Globus pallidus (tissue), 1 donor: ENCODE results near the gene MBLAC1.
"Not testable (repeated sequence)": the region's sequence is repeated elsewhere in the genome, so short reads cannot be mapped to it uniquely, and the experiment has no call there.

Experiments
- DNase-seq: peaks from one replicate; pipeline ENCODE4 v3.0.0-alpha.2; 2015; ENCODE audit warnings: low spot score

MBLAC1 gene

DNA sequence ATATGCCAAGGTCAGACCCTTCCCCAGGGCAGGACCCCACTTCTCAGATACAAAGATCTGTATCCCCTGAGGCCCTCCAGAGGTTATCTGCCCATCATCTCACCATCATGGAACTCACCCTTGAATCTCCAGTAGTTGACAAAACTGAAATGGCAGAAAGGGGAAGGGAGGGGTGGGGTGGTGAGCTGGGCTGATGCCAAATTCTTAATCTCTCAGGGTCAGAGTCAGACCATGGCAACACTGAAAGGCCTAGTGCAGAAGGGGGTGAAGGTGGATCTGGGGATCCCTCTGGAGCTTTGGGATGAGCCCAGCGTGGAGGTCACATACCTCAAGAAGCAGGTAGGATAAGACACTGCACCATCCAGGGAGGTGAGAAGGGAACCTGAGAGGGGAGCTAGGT is 4.2 kb upstream of the MBLAC1 start:
- no peak for DNase-seq

DNA sequence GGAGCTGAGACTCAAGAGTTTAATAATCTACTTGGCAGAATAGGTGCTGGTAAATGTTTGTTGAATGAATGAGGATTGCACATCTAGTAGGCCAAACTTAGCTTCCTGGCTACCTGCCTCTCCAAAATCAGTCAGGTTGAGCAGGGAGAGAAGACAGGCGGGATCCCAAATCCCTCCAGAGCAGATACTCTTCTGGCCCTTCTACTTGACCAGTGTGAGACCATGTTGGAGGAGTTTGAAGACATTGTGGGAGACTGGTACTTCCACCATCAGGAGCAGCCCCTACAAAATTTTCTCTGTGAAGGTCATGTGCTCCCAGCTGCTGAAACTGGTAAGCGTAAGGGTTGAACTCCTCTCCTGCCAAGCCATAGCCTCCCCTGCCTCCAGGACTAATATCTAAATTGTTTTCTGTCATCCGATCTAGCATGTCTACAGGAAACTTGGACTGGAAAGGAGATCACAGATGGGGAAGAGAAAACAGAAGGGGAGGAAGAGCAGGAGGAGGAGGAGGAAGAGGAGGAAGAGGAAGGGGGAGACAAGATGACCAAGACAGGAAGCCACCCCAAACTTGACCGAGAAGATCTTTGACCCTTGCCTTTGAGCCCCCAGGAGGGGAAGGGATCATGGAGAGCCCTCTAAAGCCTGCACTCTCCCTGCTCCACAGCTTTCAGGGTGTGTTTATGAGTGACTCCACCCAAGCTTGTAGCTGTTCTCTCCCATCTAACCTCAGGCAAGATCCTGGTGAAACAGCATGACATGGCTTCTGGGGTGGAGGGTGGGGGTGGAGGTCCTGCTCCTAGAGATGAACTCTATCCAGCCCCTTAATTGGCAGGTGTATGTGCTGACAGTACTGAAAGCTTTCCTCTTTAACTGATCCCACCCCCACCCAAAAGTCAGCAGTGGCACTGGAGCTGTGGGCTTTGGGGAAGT is 2.2 kb upstream of the MBLAC1 start:
- no peak for DNase-seq

DNA sequence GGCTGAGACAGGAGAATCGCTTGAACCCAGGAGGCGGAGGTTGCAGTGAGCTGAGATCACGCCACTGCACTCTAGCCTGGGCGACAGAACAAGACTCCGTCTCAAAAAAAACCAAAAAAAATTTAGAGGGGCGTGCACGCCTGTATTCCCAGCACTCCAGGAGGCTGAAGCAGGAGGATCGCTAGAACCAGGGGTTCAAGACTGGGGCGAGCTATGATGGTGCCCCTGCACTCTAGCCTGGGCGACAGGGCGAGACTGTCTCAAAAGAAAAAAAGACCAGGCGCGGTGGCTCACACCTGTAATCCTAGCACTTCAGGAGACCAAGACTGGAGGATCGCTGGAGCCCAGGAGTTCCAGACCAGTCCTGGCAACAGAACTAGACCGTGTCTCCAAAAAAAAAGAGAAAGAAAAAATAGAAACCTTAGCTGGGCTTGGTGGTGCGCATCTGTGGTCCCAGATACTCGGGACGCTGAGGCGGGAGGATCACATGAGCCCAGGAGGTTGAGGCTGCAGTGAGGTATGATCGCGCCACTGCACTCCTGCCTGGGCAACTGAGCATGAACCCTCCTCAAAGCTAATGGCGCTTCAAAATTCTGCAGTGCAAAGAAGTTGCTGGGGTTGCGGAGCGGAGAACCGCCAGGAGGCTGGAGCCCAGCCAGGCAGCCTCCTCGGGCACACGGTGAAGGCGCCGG is 382 bp upstream of the MBLAC1 start:
- DNase-seq, result no peak

DNA sequence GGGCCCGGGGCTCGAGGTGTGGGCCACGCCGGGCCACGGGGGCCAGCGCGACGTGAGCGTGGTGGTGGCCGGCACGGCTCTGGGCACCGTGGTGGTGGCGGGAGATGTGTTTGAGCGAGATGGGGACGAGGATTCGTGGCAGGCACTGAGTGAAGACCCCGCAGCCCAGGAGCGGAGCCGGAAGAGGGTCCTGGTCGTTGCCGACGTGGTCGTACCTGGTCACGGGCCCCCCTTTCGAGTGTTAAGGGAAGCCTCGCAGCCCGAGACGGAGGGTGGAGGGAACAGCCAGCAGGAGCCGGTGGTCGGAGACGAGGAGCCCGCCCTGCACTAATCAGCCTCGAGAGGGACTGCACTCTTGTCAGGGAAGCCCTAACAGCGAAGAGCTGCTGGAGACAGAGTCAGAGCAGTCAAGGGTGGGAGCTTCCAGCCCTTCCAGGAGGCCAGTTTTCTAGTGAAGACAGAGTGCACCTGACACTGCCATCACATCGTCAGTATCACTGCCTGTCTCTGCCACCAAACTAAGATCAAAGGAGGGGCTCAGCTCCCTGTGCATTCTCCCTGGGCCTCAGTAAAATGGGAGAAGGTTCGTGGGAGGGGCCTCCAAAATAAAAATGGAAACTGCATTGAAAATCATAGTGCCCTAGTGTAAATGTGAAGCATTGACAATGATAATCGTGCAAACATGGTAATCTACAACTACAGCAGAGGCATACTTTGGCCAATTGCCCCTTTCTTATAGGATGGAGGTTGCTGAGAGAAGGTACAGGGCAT is 1.3 kb downstream of the MBLAC1 start:
- DNase-seq, result no peak

DNA sequence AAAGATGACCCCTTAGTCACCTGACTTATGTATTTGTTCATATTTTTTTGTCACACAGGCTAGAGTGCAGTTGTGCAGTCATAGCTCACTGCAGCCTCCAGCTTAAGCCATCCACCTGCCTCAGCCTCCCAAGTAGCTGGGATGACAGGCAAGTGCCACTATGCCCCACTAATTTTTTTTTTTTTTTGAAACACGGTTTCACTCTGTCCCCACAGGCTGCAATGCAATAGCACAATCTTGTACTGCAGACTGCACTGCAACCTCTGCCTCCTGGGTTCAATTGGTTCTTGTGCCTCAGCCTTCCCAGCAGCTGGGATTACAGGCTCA is 1.8 kb downstream of the MBLAC1 start:
- DNase-seq, result no peak

DNA sequence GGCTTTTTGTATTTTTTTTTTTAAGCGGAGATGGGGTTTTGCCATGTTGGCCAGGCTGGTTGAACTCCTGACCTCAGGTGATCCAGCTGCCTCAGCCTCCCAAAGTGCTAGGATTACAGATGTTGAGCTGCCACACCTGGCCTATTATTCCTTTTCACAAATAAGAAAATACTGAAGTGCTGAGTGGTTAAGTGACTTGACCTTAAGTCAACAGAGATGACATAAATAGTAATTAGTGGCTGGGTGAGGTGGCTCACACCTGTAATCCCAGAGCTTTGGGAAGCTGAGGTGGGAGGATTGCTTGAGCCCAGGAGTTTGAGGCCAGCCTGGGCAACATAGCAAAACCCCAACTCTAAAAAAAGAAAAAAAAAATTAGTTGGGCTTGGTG is 3.4 kb downstream of the MBLAC1 start:
- not testable (repeated sequence) for DNase-seq

DNA sequence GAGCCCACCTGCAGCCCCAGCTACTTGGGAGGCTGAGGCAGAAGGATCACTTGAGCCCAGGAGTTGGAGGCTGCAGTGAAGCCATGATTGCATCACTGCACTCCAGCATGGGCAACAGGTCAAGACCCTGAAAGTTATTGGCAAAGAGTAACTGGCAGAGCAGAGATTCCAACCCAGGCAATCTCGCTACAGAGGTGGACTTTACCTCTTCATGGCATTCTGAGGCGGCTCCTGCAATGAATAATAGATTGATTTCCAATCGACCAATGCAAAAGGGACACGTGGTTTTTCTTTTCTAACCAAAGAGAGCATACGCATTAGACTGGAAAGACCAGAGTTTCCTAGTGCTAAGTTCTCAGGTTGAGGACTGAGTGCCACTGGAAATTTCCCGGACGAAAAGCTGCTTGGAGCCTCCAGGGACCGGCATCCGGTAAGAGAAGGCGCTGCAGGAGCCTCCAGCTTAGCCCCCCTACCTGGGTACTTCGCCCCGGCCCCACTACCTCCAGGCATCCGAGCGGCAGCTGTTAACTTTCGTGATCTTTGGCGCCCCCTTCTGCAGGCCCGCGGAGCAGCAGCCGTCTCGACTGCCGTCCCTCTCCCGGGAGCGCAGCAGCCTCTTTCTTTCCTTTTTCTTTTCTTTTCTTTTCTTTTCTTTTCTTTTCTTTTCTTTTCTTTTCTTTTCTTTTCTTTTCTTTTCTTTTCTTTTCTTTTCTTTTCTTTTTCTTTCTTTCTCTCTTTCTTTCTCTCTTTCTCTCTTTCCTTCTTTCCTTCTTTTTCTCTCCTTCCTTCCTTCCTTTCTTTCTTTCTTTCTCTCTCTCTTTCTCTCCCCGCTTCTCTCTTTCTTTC is 4.1 kb downstream of the MBLAC1 start:
- DNase-seq, result no peak

DNA sequence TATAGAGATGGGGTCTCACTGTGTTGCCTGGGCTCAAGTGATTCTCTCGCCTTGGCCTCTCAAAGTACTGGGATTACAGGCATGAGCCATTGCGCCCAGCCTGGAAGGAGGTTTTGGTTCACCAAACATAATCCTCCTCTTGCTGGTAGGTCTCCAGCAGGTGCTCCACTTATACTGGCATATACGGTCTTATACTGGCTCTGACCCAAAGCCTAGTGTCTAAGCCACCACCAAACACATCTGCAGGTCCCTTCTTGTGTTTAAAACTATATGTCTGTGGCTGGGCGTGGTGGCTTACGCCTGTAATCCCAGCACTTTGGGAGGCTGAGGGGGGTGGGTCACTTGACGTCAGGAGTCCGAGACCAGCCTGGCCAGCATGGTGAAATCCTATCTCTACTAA is 5.4 kb downstream of the MBLAC1 start:
- no peak for DNase-seq

DNA sequence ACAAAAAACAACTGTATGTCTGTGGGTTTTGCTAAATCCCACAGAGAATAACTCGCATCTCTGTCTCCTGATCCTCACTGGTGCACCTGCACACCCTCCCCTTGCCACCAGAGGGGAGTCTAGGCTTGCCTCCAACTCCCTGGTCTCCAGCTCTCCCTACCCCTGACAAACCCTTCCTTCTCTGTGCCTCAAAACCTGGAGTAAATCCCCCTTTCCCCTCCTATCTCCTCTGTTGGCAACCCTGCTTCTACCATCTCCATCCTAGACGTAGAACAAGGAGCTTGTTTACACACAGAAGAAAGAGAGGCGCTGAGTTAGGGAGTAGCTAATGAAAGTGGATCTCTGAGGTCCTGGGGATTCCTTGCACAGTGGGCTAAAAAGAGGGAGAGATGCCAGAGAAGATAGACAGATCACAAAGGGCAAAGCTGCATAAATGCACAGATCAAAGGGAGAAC is 6.0 kb downstream of the MBLAC1 start:
- DNase-seq, result peak; percentile 51

DNA sequence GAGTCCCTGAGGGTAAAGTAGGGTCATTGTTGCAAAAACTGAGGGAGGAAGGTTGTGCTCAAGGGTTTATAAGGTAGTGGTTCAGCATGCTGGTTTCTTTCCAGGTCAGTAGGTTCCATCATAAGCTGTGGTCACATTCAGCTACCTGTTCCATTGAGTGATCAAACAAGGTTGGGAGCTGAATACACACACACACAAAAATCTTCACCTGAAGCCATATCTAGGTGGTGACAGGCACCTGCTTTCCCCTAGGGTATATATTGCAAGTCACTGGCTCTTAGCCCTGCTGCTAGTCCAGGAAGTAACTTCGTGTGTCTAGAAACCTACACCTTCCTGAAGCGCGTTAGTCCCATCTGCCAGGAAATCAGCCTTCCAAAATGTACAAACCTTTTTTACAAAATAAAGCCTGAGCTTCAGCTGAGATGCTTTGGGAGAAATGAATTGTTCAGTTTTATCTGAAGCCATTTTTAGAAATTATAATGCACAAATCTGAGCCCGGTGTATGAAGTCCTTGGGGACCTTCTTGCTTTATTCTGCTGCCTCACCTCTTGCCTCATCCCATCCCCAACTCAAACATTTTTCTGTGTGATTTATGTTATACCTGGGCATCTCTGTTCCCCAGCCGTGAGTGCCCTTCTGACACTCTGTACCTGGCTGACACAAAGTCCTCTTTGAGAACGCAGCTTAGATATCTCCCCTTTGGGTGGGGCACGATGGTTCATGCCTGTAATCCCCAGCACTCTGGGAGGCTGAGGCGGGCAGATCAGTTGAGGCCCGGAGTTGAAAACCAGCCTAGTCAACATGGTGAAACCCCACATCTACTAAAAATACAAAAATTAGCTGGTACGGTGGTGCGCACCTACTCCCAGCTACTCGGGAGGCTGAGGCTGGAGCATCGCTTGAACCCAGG is 11.3 kb downstream of the MBLAC1 start:
- DNase-seq, result no peak

DNA sequence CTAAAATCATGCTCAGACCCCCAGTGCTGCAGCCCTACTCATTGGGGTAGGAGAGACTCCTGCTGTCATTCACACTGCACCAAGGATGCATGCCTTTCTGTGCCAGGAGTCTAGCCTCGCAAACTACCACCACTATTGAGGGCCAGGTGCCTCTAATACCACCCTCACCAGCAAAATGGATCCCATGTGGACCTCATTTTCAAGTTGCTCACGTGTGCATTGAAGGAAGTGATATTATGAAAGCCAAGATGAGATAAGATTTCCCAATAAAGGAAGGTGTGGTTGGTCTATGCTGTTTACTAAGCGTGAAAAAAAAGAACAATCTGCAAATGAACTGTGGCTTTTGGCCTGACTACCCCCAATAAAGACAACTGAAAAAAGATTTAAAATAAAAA is 14.8 kb downstream of the MBLAC1 start:
- no peak for DNase-seq

DNA sequence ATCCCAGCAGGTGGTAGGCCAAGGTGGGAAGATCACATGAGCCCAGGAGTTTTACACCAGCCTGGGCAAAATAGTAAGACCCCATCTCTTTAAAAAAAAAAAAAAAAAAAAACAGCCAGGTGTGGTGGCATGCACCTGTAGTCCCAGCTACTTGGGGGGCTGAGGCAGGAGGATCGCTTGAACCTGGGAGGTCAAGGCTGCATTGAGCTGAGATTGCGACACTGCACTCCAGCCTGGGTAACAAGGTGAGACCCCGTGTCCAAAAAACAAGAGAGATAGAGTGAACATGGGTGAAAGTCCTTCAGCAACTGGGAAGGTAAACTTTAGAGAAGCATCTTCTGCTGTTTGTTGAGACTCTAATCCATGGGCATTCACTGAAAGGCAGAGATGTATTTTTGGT is 15.7 kb downstream of the MBLAC1 start:
- DNase-seq, result no peak

DNA sequence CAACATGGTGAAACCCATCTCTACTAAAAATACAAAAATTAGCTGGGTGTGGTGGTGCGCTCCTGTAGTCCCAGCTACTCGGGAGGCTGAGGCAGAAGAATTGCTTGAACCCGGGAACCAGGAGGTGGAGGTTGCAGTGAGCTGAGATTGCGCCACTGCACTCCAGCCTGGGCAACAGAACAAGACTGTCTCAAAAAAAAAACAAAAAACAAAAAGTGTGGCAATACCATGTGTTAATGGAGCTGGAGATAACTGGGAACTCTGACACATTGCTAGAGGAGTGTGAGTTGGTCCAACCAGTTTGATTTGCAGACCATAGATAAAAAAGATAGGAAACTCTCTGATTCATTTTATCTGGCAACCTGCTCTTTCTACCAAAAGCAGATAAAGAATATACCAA is 19.6 kb downstream of the MBLAC1 start:
- not testable (repeated sequence) for DNase-seq

DNA sequence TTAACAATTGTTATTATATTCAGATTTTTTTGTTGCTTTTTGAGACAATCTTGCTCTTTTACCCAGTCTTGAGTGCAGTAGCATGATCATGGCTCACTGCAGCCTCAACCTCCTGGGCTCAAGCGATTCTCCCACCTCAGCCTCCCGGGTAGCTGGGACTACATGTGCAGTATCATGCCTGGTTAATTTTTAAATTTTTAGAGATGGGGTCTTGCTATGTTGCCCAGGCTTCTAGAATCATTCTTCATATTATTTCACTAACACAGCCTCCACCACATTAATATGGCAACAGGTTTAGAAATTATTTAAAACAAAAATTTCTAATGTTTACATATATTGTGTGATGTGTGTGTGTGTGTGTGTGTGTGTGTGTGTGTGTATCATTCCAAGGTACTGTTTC is 20.5 kb downstream of the MBLAC1 start:
- DNase-seq, result no peak

DNA sequence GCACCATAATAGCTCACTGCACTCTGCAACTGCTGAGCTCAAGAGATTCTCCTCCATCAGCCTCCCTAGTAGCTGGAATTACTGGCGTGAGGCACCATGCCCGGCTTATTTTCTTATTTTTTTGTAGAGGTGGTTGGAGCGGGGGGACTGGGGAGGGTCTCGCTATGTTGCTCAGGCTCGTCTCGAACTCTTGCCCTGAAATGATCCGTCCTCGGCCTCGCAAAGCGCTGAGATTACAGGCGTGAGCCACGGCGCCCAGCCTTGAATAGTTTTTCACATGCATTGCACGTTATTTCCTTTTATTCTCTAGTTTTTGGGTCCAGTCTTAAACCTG is 21.4 kb downstream of the MBLAC1 start:
- DNase-seq, result no peak

DNA sequence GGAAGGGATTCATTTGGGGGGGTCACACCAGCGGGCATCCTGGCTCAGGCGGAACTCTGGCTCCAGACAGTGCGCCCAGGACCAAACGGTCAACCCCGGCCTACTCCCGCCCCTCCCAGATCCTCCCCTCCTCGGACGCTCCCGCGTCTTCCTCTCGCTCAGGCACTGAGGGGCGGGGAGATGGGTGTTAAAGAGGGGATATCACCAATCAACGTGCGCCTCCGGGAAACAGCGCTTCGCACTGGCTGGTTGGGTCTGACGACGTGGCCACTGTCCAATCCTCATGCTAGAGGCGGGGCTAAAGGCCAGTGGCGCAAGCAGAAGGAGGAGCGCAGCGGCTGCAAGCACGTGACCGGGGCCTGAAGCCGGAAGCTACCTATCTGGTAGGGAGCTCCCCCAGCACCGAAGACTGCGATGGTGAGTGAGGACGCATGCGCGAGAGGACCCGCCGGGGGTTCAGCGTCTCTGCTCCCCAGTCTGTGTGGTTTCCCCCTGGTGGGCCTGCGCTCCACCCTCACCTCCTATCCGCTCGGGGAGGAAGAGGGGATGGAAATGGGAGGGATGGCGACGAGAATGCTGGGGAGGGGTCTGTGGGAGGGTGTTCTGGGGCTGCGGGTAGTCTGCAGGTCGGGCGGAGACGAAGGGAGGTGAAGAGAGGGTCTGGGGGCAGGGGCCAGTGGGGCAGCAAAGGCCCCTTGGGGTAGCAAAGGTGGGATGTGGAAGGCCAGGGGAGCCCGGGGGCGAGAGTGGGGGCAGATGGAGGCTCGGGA is 22.0 kb downstream of the MBLAC1 start, which contains the start of gene LAMTOR4:
LAMTOR4 (plus strand) TSS at position 360 of the 770 bp plus-strand sequence; CDS start at position 415, 55 bp downstream.
- DNase-seq, result peak; percentile 99

DNA sequence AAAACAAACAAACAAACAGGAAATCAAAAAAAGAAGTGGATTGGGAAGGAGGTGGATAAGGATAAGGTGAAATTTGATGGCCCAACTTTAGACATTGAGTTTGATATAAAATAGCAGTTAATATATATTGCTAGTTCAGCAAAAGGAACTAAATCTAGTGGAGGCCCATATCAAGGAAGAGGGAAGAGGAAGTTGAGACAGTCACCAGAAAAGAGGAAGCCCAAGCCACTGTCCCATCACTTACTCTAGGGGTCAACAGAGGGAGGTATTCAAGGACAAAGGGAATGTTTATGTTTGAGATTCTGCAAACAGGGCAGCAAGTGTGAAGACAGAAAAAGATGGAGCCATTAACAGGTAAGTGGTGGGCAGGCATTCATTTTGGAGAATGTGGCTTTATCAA is 25.6 kb downstream of the MBLAC1 start:
- DNase-seq, result no peak

DNA sequence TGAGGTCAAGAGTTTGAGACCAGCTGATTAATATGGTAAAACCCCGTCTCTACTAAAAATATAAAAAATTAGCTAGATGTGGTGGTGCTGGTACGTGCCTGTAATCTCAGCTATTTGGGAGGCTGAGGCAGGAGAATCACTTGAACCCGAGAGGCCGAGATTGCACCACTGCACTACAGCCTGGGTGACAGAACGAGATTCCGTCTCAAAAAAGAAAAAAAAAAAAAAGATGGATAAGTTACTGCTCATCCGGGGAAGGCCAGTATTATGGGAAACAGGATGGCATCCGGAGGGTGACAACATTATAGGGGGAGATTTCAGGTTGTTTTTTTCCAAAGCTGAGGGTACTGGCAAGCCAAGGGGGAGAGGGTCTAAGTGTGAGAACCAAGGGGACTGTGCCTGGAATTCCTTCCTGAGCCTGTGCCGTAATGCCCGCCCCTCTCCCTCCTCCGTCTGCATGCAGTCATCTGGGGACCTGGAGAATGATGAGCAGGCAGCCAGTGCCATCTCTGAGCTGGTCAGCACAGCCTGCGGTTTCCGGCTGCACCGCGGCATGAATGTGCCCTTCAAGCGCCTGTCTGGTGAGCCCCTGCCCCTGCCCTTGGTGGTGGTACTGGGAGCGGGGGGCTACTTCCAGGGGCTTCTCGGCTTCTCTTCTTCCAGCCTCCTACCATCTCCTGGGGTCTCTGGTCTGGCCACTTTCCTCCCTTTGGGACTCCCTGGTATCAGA is 26.3 kb downstream of the MBLAC1 start:
- no peak for DNase-seq
